CD8-positive, alpha-beta memory T cell (primary cell): ENCODE results near the gene USH1C. TPM values are rescaled to one million over a fixed set of nuclear protein-coding genes. Genes with fewer than 3 reads are reported as not detected.

ENCODE experiments used
- CTCF ChIA-PET: fragments of 350-600 bp; sonication (Branson Sonifier 250); formaldehyde crosslinking; loops from one replicate; lab custom pipeline; 2021; ENCODE audit warnings: antibody characterized with exemption; lab: Charles Lee
- POLR2A ChIA-PET: fragments of 350-600 bp; sonication (Branson Sonifier 250); formaldehyde crosslinking; loops from one replicate; lab custom pipeline; 2021; ENCODE audit warnings: antibody characterized with exemption; lab: Charles Lee
- DNase-seq, 5 donors: peaks; one replicate each; pipeline versions ENCODE4 v3.0.0 to v3.0.0-alpha.2; 2020 to 2022; ENCODE audit warnings: mixed read lengths in 1 of 5
- H3K27ac ChIP-seq: one replicate; pipeline ENCODE4 v1.7.0; 2013; ENCODE audit warnings: low read depth, mild to moderate bottlenecking, low read length, moderate library complexity
- H3K27me3 ChIP-seq: 2 replicates; pipeline ENCODE4 v1.7.0; 2013; ENCODE audit warnings: low read length, mild to moderate bottlenecking; ENCODE audit not compliant: insufficient read depth, poor library complexity, severe bottlenecking
- H3K36me3 ChIP-seq: 2 replicates; pipeline ENCODE4 v1.7.0; 2013; ENCODE audit warnings: mild to moderate bottlenecking, low read length, moderate library complexity; ENCODE audit not compliant: insufficient read depth
- H3K4me1 ChIP-seq: 2 replicates; pipeline ENCODE4 v1.7.0; 2013; ENCODE audit warnings: mild to moderate bottlenecking, low read length, moderate library complexity; ENCODE audit not compliant: insufficient read depth
- H3K4me3 ChIP-seq: 2 replicates; pipeline ENCODE4 v1.7.0; 2013; ENCODE audit warnings: mild to moderate bottlenecking, low read length
- H3K9me3 ChIP-seq: 2 replicates; pipeline ENCODE4 v1.7.0; 2013; ENCODE audit warnings: mild to moderate bottlenecking, low read length
- H3K27ac Mint-ChIP-seq, 8 donors: one replicate each; pipeline ENCODE4 v1.8.0; 2020 to 2021; ENCODE audit warnings: mixed read lengths in 8 of 8, mild to moderate bottlenecking in 6 of 8, inconsistent platforms in 3 of 8, moderate library complexity in 3 of 8
- H3K27me3 Mint-ChIP-seq, 2 donors: one replicate each; pipeline ENCODE4 v1.8.0; 2020 to 2021; ENCODE audit warnings: mixed read lengths in 2 of 2, mild to moderate bottlenecking in 1 of 2, moderate library complexity in 1 of 2
- H3K36me3 Mint-ChIP-seq, 3 donors: one replicate each; pipeline ENCODE4 v1.8.0; 2020 to 2021; ENCODE audit warnings: mixed read lengths in 3 of 3, inconsistent platforms in 1 of 3, mild to moderate bottlenecking in 1 of 3
- H3K4me1 Mint-ChIP-seq, 3 donors: one replicate each; pipeline ENCODE4 v1.8.0; 2020 to 2021; ENCODE audit warnings: mixed read lengths in 3 of 3, inconsistent platforms in 1 of 3, mild to moderate bottlenecking in 1 of 3
- H3K4me3 Mint-ChIP-seq, 7 donors: one replicate each; pipeline ENCODE4 v1.8.0; 2020 to 2021; ENCODE audit warnings: mixed read lengths in 7 of 7, mild to moderate bottlenecking in 6 of 7, moderate library complexity in 4 of 7, inconsistent platforms in 2 of 7
- H3K9me3 Mint-ChIP-seq, 5 donors: one replicate each; pipeline ENCODE4 v1.8.0; 2020 to 2022; ENCODE audit warnings: mixed read lengths in 5 of 5, mild to moderate bottlenecking in 3 of 5, moderate library complexity in 2 of 5, inconsistent platforms in 1 of 5
- polyA plus RNA-seq: library from polyadenylated mRNA; unstranded; fragments of 300-500 nt; fragmentation: Illumina TruSeq; gene quantifications from one replicate; pipeline ENCODE4 v1.2.3, GENCODE V29; 2021
- total RNA-seq, 2 experiments: library from RNA; stranded (reverse); gene quantifications; one replicate each; pipeline ENCODE4 v1.2.3, GENCODE V29; 2021

Gene USH1C
- total and polyA plus RNA-seq, 3 experiments from 2014 or later, result not detected

- no peak overlapping the region for H3K4me3 Mint-ChIP-seq
- DNase-seq, result no peak
- peaks cover 8 to 14% of the 10 kb centered on the region in 2 donors for H3K27me3 Mint-ChIP-seq
- Histone ChIP-seq H3K36me3 (no peaks in the 10 kb centered on the region), H3K27ac (no peak overlapping the region), H3K4me3 (no peak overlapping the region), H3K9me3 (no peaks in the 10 kb centered on the region), H3K4me1 (no peaks in the 10 kb centered on the region), H3K27me3 (no peaks in the 10 kb centered on the region)
- POLR2A ChIA-PET, result no interaction called here
- peak overlapping the region in 1 of 8 donors; percentile 3 for H3K27ac Mint-ChIP-seq
- CTCF ChIA-PET, result no interaction called here
- H3K36me3 Mint-ChIP-seq, result no peaks in the 10 kb centered on the region
- peaks cover 0 to 5% (median 2%) of the 10 kb centered on the region in 3 donors for H3K4me1 Mint-ChIP-seq
- H3K9me3 Mint-ChIP-seq, result no peaks in the 10 kb centered on the region
Observed at GRCh38 chr11:17573526-17573925, 29.3 kb upstream of the USH1C start.

- CTCF ChIA-PET, result interaction anchor here (0.9 kb wide), 1 partner anchor 14 kb away, joined by 3 read pairs; no protein-coding TSS in a partner anchor
- Histone ChIP-seq H3K36me3 (no peaks in the 10 kb centered on the region), H3K27ac (no peak overlapping the region), H3K4me1 (no peaks in the 10 kb centered on the region), H3K9me3 (no peaks in the 10 kb centered on the region), H3K4me3 (no peak overlapping the region), H3K27me3 (no peaks in the 10 kb centered on the region)
- no peak overlapping the region for H3K4me3 Mint-ChIP-seq
- POLR2A ChIA-PET, result no interaction called here
- no peaks in the 10 kb centered on the region for H3K9me3 Mint-ChIP-seq
- DNase-seq, result no peak
- peaks cover 8 to 14% of the 10 kb centered on the region in 2 donors for H3K27me3 Mint-ChIP-seq
- H3K27ac Mint-ChIP-seq, result no peak overlapping the region
- H3K36me3 Mint-ChIP-seq, result no peaks in the 10 kb centered on the region
- H3K4me1 Mint-ChIP-seq, result peaks cover 0 to 5% (median 2%) of the 10 kb centered on the region in 3 donors
Observed at GRCh38 chr11:17572791-17573460, 28.7 kb upstream of the USH1C start.

GRCh38 chr11:17572359-17572690, 28.1 kb upstream of the USH1C start:
- no peaks in the 10 kb centered on the region for H3K4me1 ChIP-seq
- H3K27me3 ChIP-seq, result no peaks in the 10 kb centered on the region
- H3K36me3 Mint-ChIP-seq, result no peaks in the 10 kb centered on the region
- no peak overlapping the region for H3K4me3 ChIP-seq
- peaks cover 0 to 5% (median 2%) of the 10 kb centered on the region in 3 donors for H3K4me1 Mint-ChIP-seq
- no peak overlapping the region for H3K4me3 Mint-ChIP-seq
- no peaks in the 10 kb centered on the region for H3K36me3 ChIP-seq
- H3K27ac Mint-ChIP-seq, result no peak overlapping the region
- ChIA-PET CTCF (interaction anchor here (0.9 kb wide), 1 partner anchor 14 kb away, joined by 3 read pairs; no protein-coding TSS in a partner anchor), POLR2A (no interaction called here)
- no peak overlapping the region for H3K27ac ChIP-seq
- no peaks in the 10 kb centered on the region for H3K9me3 ChIP-seq
- H3K27me3 Mint-ChIP-seq, result peaks cover 8 to 14% of the 10 kb centered on the region in 2 donors
- no peaks in the 10 kb centered on the region for H3K9me3 Mint-ChIP-seq
- DNase-seq, result no peak

GRCh38 chr11:17571431-17572358, 27.5 kb upstream of the USH1C start:
- ChIA-PET POLR2A (no interaction called here), CTCF (no interaction called here)
- Histone ChIP-seq H3K4me3 (no peak overlapping the region), H3K36me3 (no peaks in the 10 kb centered on the region), H3K9me3 (no peaks in the 10 kb centered on the region), H3K27ac (no peak overlapping the region), H3K27me3 (no peaks in the 10 kb centered on the region), H3K4me1 (no peaks in the 10 kb centered on the region)
- peaks cover 0 to 5% (median 2%) of the 10 kb centered on the region in 3 donors for H3K4me1 Mint-ChIP-seq
- no peak for DNase-seq
- no peaks in the 10 kb centered on the region for H3K36me3 Mint-ChIP-seq
- no peak overlapping the region for H3K27ac Mint-ChIP-seq
- H3K9me3 Mint-ChIP-seq, result no peaks in the 10 kb centered on the region
- H3K4me3 Mint-ChIP-seq, result no peak overlapping the region
- peaks cover 8 to 14% of the 10 kb centered on the region in 2 donors for H3K27me3 Mint-ChIP-seq

GRCh38 chr11:17570034-17570433, 25.8 kb upstream of the USH1C start:
- peaks cover 0 to 5% (median 2%) of the 10 kb centered on the region in 3 donors for H3K4me1 Mint-ChIP-seq
- no peaks in the 10 kb centered on the region for H3K36me3 Mint-ChIP-seq
- H3K4me1 ChIP-seq, result no peaks in the 10 kb centered on the region
- no peak for DNase-seq
- no peaks in the 10 kb centered on the region for H3K9me3 ChIP-seq
- H3K9me3 Mint-ChIP-seq, result no peaks in the 10 kb centered on the region
- ChIA-PET POLR2A (no interaction called here), CTCF (no interaction called here)
- no peaks in the 10 kb centered on the region for H3K36me3 ChIP-seq
- H3K27ac ChIP-seq, result no peak overlapping the region
- no peak overlapping the region for H3K4me3 ChIP-seq
- no peak overlapping the region for H3K4me3 Mint-ChIP-seq
- no peak overlapping the region for H3K27ac Mint-ChIP-seq
- peaks cover 6 to 11% of the 10 kb centered on the region in 2 donors for H3K27me3 Mint-ChIP-seq
- no peaks in the 10 kb centered on the region for H3K27me3 ChIP-seq

- Histone ChIP-seq H3K36me3 (no peaks in the 10 kb centered on the region), H3K27me3 (no peaks in the 10 kb centered on the region), H3K9me3 (no peaks in the 10 kb centered on the region), H3K4me3 (no peak overlapping the region), H3K27ac (no peak overlapping the region), H3K4me1 (no peaks in the 10 kb centered on the region)
- Mint-ChIP-seq H3K9me3 (no peaks in the 10 kb centered on the region), H3K4me3 (no peak overlapping the region), H3K27me3 (peaks cover 6 to 10% of the 10 kb centered on the region in 2 donors), H3K36me3 (no peaks in the 10 kb centered on the region), H3K27ac (no peak overlapping the region), H3K4me1 (peaks cover 0 to 5% (median 2%) of the 10 kb centered on the region in 3 donors)
- no peak for DNase-seq
- ChIA-PET CTCF (no interaction called here), POLR2A (no interaction called here)
Observed at GRCh38 chr11:17568944-17569343, 24.7 kb upstream of the USH1C start.

- Mint-ChIP-seq H3K4me1 (no peaks in the 10 kb centered on the region), H3K27ac (no peak overlapping the region), H3K27me3 (peaks cover 0 to 11% of the 10 kb centered on the region in 2 donors), H3K36me3 (no peaks in the 10 kb centered on the region), H3K9me3 (no peaks in the 10 kb centered on the region), H3K4me3 (no peak overlapping the region)
- H3K27me3 ChIP-seq, result no peaks in the 10 kb centered on the region
- H3K27ac ChIP-seq, result no peak overlapping the region
- POLR2A ChIA-PET, result no interaction called here
- H3K36me3 ChIP-seq, result no peaks in the 10 kb centered on the region
- no peak overlapping the region for H3K4me3 ChIP-seq
- no peak for DNase-seq
- no peaks in the 10 kb centered on the region for H3K9me3 ChIP-seq
- CTCF ChIA-PET, result no interaction called here
- H3K4me1 ChIP-seq, result no peaks in the 10 kb centered on the region
Observed at GRCh38 chr11:17564687-17565042, 20.4 kb upstream of the USH1C start.

GRCh38 chr11:17563961-17564686, 19.9 kb upstream of the USH1C start:
- no peaks in the 10 kb centered on the region for H3K9me3 Mint-ChIP-seq
- ChIA-PET POLR2A (no interaction called here), CTCF (no interaction called here)
- H3K27me3 ChIP-seq, result no peaks in the 10 kb centered on the region
- no peak for DNase-seq
- H3K27ac ChIP-seq, result no peak overlapping the region
- H3K27me3 Mint-ChIP-seq, result peaks cover 0 to 13% of the 10 kb centered on the region in 2 donors
- H3K27ac Mint-ChIP-seq, result peak overlapping the region in 1 of 8 donors; percentile 42
- H3K4me3 Mint-ChIP-seq, result no peak overlapping the region
- no peaks in the 10 kb centered on the region for H3K36me3 Mint-ChIP-seq
- no peaks in the 10 kb centered on the region for H3K9me3 ChIP-seq
- no peaks in the 10 kb centered on the region for H3K36me3 ChIP-seq
- no peaks in the 10 kb centered on the region for H3K4me1 Mint-ChIP-seq
- H3K4me1 ChIP-seq, result no peaks in the 10 kb centered on the region
- H3K4me3 ChIP-seq, result no peak overlapping the region
